HG02623 (cell line): ENCODE results near the gene FAM181B.

Experiments
- ATAC-seq: cut with Tn5 transposase; IDR thresholded peaks from one replicate; pipeline ENCODE4 v1.9.1; 2021; ENCODE audit warnings: moderate library complexity; ENCODE audit not compliant: unreplicated experiment

The FAM181B gene

DNA sequence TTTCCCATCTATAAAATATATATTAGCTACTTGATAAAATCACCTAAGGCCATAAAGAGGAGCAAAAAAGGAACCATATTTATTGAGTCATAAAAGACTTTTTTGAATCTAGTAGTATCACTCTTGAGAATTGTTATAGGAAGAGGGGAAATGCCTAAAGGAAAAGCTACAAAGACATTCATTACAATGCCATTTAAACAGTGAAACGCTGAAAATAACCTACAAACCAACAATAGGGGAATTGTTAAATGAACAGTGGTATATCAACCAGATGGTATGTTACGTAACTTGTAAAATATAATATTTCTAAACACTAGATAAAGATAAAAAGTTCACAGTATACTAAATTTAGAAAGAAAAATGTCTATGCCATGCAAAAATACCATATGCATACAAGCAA lies 47.5 kb downstream of the FAM181B start:
- no peak for ATAC-seq

DNA sequence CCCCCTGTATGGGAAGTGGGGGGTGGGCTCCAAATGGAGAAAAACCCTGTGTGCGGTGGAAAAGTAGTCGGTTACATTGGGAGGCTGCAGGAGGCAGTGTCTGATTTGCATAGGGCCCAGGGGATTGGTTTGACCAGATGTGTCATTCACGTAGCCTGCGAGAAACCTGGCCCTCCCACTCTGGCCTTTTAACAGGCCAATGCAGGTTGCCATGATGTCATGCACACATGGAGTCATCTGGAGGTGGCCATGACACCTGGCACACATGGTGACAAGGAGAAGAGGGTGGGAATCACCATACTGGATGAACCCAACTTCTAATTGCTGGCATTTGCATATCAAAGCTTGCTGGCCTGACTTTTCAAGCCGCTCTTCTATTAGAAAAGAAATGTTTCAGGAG lies 50.6 kb downstream of the FAM181B start:
- ATAC-seq = no peak

DNA sequence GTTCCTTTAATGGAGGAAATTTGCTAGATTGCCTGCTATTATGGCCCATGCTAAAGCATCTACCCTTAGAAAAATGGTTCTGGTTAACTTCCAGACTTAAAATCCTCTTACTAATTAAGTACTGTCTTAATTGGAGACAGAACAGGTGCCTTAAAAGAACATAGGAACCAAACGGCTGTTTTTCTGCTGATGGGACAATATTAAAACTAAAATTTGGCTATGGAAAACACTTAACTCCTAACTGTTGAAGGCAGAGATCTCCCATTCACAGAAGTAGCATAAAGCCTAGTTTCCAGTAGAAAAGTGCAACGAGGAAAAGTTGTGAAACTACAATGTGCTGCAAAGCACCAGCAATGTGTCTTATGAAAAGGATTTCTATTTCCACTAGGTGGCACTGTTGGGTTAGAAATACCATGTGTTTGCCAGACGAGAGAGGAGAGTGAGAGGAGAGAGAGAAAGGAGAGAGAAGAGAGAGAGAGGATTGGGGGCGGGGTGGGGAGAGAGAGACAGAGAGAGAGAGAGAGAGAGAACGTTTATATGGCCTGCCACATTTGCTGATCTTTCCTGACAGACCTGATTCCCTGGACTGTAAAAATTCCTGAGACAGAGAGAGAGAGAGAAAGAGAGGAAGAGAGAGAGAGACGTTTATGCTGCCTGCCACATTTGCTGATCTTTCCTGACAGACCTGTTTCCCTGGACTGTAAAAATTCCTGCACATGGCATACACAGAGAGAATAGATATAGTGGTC lies 51.5 kb downstream of the FAM181B start:
- ATAC-seq = peak; percentile 91

DNA sequence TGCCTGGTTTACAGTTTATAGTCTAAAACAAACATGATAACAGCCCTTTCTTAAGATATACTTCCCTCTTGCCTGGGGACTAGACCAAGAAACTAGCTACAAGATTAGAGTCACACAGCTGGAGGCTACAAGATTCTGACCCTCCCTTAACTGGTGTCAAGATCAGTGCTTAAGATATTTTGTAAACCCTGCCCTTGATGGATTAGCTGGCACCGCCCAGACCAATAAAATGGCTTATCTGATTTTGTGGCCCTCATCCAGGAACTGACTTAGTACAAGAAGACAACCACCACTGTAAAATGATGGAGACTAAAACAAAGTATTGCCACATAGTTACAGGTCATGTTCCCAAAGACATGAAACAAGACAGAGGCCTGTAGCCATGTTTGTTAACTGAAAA lies 53.4 kb downstream of the FAM181B start:
- no peak for ATAC-seq
